CD4-positive, alpha-beta T cell treated with Interleukin-4 for 4 hours (primary cell): Measurements from ENCODE around the gene UNC5B.

Source experiments
- DNase-seq: peaks from one replicate; pipeline ENCODE4 v3.0.0-alpha.2; 2020

Gene UNC5B

DNA sequence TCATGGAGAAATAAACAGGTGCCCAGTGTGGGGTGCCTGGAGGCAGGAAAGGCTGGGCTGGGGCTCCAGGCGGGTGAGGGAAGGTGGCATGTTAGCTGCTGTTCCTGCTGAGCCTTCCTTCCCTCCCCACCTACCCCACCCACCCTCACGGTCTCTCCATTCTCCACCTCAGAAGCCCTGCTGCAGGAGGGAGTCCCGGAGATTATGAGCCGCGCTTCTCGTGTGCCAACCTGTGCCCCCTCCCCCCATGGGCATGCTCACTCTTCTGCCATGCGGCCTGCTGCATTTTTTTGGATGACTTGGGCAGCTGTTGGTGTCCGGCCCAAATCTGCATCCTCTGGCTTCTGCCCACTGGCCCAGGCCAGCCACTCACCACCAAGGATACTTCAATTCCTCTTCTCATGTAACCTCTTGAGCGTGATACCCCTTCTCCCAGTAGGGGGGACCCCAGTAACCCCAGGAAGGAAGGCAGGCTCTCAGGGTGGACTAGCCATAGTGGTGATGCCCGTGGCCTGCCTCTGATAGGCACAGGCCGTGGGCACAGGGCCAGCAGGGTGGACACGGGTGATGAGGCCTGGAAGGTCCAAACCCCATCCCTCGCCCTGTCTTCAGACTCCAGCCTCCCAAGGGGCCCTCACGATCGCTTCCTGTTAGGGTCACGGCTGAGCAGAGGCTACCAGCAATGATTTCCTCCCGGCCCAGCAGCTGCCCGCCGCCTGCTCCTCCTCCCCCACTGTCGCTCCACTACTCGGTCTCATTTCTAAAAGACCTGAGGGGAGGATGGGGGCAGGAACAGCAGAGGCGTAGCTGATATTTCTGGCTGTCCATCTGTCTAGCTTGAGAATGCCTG, 27.8 kb downstream of the UNC5B start:
- DNase-seq: no peak

DNA sequence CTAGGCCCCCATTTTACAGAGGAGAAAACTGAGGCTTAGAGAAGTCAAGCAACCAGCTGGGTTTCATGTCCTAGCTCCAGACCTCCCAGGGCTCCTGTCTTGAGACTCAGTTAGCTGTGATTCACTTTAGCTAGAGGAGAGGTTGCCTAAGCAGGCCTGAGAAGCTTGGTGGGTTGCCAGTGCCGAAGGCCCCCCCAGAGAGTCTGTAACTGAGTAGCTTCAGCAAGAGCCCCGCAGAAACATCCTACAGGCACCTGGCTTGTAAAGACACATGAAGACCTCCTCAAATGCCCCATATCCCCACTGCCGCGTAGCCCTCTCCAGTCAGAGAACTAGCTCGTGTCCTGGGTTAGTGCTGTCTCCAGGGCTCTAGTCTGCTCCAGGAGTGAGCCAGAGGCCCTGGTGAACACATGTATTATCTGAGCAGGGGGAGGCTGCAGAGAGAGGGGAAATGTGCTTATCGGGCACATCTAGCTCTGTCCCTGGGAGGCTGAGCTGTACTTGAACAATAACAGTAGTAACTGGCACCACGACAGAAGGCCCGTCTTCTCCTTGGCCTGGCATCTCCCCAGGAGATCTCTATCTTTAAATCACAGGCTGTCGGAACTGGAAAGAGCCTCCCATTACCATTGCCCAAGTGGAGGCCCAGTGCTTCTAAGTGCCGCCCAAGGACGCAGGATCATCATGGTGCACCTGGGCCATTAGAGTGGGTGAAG, 28.9 kb downstream of the UNC5B start:
- DNase-seq: no peak

DNA sequence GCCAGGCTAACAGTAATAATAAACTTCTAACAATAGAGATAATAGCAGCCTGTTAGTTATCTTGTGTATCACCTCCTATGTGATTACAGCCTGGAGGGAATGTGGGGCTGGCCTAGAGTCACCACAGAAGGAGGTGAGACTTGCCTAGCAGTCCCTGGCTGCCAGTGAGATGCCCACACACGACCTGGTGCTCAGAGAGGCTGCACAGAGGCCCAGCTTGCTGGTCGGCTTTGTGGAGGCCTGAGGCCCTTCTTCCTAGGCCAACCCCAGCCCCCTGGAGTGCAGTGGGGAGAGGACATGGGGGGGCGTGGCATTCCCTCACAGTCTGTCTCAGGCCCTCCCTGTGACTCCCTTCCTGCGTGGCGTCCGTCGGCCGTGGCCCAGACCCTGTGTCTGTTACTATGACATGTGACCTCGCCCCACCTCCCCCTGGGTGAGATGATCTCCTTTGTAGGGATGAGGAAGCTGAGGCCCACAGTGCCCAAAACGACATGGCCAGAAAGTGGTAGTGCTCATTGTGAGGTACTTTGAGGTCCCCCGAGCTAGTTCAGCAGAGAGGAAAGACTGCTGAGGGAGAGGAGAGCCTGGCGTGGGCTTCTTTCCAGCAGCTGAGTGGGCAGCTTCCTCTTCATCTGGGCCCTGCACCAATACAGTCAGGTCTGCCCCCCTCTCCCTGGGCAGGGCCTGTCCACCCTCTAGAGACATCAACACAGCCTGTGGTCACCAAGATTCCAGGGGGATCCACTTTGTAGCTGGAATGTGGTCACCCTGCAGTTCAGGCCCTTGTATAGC, 29.7 kb downstream of the UNC5B start:
- DNase-seq: no peak

DNA sequence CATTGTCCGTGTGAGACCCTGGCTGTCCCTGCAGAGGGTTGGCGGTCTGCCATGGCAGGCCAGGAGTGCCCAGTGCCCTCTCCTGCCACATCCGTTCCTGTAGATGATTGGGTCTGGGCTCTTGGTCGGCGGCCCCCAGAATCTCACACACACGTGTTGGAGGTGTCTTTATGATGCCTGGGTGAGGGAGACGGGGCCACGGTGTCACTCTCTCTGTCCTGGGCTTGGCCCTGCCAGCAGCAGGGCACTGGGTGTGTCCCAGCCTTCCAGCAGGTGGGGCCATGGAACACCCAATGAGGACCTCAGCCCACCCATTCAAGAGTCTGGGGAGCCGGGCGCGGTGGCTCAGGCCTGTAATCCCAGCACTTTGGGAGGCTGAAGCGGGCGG, 30.2 kb downstream of the UNC5B start:
- DNase-seq: no peak

DNA sequence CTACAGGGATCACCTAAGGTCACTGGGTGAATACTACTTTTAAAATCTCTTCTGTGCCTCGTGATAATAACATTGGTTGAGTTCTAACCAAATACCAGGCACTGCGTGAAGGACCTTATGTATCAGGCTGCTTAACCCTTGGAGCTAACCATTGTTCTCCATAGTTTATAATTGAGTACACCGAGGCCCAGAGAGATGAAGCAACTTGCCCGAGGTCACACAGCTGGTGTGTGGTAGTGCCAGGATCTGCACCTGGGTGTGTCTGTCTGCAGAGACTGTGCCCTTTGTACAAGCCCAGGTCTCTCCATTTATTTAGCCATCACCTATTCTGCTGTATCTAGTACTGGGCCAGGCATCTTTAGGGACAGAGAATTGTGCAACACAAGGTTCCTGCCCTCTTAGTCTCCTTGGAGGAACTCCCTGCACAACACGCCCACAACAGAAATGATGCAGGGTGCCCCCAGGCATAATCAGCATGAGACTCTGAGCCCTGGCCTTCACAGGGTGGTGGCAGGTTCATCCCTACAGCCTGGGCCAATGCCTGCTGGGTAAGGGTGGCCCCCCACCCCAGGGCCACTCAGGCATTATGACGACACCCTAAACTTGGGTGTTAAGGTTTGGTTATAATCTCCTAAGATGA, 31.5 kb downstream of the UNC5B start:
- DNase-seq: no peak

DNA sequence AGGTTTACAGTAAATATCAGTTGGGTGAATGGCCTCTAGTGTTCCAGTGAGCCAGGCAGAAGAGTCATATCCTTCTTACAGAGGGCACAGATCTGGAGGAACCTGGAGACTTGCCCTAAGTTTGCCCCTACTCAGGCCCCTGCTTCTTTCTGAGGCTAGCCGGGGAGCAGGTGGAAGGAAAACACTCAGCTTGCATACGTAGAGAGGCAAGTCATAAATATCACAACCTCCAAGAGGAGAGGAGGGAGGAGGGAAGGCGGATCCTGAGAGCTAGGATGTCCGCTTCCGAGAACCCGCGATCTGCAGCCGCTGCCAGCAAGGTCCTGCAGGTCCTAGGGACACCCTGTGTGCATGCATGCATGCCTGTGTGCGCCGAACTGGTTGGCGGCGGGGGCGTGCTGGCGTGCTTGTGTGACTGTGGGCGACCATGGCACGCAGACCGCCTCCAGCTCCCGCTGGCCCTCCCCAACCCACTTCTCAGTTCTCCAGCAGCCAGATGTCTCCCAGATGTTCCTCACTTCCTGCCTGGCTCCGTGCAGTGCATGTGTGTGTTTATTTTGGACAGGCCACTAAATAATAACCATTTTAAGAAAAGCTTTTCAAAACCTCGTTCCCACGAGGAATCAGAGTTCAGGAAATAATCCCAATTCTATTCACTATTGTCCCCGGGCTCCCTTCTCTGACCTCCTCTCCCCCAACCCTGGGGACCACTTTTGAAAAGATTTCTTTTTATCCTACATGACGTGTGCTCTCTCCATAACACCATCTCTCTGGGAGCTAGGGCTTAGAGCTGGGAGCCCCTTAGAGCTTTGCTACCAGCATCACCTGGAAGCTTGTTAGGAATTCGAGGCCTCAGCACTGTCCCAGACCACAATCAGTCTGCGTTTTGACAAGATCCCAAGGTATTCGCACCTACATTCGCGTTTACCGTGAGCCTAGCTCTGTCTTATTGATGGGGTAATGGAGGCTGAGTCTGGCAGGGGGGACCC, 32.4 kb downstream of the UNC5B start:
- DNase-seq: no peak

DNA sequence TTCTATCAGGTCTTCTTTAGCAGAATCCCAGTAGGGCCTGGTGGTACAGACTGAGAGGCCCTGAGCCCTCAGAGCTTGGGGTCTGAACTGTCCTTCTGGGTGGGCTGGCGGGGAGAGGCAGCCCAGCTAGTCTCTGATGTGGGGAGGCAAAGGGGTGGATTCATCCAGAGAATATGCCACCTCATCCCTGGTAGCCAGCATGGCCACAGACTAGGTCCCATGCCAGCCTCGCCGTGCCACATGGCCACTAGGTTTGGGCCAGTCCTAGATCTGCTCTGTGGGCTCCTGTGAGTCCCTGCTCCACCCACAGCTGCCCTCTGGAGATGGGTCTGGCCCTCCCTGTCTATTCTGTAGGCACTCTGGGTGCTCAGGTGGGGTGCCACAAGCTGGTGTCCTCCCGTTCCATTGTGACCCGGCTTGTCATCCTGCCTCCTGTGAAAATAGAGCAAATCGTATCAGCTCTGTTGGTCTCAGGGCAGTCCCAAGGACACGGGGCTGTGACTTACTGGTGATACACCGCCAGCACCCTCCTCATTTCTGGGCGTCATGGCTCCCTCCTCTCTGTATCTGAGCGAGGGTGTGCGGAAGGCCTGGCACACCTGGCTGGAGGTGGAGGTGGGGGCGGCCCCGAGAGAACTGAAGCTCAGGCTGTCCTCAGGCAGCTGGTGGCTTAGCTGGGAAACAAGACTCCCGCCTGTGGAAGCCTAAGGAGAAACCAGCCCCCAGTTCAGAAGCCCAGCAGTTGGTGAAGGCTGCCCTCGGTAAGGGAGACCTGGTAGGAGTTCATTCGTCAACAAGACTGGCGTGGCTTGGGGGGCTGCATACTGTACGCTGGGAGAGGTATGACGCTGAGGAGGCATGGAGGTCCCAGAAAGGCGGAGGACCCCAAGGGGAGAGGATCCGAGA, 33.3 kb downstream of the UNC5B start:
- DNase-seq: no peak

DNA sequence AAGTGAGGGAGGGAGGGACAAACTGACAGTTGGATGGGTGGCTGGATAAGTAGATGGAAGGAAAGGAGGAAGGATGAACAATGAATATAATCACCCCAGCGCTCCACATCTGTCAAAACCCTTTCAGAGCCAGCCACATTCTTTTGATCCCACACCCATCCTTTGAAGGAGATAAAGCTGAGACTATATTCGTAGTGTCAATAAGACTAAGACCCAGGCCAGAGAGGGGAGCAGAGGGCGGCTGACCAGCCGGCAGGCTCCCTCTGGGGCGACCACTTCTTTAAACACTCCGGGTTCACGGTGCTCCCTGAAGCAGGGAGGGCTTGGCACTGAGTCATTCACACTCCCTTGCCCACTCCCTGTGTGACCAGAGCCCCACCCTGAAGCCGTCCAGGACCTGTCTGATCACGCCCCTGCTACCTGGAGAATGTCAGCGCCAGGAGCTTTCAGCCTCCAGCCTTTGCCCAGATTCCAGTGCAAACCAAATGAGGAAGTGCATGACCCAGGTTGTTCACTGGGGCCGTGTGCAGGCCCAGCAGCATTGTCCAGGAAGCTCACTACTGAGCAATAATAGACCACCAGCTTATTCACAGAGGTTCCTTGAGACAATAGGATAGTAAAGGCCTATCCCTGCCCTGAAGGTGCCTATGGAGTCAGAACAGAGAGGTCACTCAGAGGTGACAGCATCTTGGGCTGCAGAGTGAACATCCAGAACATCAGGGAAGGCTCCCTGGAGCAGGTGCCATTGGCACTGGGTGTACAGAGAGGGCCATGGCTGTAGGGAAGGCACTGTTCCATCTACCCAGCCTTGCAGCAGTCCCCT, 34.4 kb downstream of the UNC5B start:
- no peak for DNase-seq

DNA sequence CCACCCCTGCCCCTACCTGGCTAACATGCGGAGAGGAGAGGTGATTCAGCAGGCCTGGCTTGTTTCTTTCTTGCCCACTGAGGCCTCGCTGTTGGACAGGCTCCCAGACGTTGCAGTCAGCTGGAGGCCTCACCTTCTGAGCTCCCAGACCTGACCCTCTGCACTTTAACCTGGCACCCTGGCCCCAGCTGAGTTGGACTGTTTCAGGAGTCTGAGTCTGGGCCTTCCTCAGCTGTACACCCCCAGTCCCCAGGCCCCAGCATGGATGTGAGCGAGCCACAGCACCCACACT, 35.0 kb downstream of the UNC5B start:
- DNase-seq: no peak

DNA sequence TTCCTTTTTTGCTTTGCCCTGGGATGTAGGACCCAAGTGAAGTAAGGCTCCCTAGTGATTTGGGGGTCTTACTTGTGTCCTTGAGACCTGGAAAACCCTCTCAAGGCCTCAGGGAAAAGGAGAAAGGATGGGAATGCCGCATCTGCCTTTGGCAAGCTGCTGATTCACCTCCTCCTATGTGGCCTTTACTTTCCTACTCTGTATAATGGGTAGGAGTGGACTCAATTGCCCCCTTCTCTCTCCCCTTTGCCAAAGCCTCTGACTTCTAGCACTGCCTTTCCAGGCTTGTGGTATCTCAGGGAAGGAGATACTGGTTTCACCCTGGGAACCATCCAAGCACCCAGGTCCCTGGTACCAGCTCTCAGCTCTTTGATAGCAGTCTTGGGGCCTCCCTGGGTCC, 35.4 kb downstream of the UNC5B start:
- no peak for DNase-seq

DNA sequence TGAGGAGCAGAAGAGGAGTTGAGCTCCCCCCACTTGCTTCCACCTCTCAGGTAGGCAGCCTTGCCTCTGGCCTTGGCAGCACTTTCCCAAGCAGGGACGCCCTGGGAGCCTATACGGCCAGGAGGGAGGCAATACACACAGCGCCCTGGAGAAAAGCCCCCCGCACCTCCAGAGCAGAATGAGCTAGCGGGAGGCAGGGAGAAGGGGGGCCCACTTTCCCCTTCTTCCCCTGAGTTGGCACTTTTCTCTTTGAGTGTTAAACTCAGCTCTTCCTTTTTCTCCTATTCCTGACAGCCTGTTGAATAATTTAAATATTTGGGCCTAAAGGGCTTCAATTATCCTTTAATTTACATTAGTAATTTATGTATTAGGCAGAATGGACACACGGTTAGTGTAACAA, 35.8 kb downstream of the UNC5B start:
- DNase-seq: no peak

DNA sequence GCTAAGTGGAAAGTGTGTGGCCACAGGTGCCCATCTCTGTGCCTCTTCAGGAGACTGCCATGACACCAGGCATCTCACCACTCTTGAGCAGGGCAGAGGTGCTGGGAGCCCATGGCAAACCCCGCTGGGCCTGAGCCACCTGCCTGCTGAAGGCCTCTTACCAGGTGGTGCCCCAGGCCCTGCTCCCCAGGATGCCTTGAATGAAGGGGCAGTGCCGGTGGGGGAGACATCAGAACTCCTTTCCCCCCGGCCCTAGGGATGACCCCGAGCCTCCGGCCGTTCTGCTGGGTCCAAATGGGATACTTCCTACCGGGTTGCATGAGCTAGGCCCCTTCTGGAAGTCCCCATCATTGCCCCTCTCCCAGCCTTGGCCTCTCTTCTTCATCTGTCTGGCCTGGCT, 37.6 kb downstream of the UNC5B start:
- no peak for DNase-seq

DNA sequence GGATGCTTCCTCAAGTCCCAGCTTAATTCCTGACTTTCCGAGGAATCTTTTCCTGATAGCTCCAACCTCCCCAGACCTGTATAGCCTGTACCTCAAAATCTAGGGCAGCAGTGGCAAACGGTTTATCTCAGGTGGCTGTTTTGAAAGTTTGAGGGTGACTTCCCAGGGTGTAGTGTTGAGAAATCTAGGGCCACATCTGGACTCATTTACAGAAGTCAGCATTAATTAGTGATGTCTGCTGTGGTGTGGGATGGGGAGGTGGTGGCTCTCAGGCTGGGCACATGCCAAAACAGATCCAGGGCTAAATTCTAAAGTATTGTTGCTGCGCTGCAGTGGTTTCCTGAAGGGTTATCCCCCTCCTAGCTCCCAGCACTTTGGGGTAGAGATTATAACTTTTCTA, 38.0 kb downstream of the UNC5B start:
- no peak for DNase-seq

DNA sequence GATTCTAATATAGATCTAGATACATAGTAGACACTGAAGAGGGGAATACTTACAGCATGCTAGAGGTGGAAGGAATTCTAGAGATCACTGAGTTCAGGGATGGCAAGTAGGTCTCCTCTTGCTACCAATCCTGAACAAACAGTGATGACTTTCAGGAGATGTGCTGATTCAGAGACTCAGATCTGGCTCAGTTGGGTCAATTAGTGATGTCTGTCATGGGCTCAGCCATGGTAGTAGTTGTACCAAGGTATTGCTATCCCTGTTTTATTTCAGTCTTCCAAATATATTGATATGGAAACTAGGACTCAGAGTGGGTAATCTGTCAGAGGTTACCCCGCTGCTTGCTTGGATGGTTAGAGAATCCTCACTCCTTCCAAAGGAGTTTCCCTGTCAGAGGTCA, 38.5 kb downstream of the UNC5B start:
- DNase-seq: no peak

DNA sequence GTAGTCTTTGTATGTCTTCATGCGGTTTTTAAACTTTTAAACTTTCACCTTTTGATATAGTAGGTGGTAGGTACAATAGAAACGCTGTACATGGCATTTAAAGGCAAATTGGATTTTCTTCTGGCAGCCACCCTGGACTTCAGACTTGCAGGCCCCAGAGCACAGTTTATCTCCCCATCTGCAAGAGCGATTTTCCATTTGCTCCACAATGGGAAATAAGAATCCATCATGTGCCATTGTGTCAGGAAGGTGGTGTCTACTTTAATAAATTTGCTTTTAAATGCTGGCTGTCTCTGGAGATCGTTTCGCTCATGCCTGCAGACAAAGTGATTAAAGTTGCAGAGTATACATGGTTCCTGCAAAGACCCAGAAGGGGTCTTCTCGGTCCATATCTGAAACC, 38.9 kb downstream of the UNC5B start:
- DNase-seq: no peak

DNA sequence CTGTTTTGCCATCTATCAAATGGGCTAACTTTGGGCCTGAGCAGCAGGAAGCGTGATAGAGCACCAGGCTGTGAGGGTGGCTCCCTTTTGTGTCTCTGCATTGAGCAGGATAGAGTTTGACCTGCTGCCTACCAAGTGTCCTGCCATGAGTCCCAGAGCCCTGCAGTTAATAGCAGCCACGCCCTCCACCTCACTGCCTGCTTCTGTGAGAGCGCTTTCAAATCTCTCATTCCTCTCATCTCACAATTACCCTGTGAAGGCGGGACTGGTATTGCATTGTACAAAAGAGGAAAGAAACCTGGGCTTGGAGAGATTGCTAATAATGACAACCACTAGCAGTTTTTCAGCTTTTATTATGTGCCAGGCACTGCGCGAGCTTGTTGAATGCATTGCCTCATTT, 39.9 kb downstream of the UNC5B start:
- no peak for DNase-seq

DNA sequence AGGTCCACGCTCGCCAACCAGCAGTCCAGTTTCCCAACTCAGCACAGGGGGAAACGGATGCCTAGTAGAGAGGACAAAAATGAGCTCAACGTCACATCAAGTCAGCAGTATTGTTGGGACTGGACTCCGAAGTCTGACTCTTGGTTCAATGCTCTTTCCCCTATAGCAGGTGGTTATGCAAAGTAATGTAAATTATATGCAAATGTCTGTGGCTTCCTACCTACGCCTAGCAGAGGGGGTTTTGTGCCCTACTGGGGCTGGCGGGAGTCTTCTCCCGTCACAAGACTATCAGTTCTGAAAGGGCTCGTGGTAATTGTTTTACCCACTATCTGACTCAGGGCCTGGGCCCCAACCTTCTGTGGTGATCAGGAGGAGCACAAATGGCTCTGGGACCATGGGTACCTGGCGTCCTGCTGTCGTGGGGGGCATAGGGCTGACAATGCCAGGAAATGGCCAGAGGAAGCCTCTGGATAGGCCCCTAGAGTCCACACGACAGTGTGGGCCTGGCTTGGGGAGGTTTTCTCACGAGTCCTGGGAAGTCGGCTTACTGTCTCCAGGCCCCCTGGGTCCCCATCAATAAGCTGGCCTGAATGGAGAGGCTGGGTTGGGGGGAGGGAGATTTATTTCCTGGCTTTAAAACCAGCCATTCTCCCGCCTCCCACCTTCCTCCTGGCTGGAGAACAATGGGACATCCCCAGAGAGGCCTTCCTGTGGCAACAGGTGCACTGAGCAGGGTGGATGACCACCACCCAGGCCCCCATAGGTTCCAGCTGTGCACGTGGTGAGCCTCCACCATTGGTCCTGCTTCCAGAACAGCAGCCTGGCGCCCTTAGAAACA, 41.8 kb downstream of the UNC5B start:
- DNase-seq: no peak

DNA sequence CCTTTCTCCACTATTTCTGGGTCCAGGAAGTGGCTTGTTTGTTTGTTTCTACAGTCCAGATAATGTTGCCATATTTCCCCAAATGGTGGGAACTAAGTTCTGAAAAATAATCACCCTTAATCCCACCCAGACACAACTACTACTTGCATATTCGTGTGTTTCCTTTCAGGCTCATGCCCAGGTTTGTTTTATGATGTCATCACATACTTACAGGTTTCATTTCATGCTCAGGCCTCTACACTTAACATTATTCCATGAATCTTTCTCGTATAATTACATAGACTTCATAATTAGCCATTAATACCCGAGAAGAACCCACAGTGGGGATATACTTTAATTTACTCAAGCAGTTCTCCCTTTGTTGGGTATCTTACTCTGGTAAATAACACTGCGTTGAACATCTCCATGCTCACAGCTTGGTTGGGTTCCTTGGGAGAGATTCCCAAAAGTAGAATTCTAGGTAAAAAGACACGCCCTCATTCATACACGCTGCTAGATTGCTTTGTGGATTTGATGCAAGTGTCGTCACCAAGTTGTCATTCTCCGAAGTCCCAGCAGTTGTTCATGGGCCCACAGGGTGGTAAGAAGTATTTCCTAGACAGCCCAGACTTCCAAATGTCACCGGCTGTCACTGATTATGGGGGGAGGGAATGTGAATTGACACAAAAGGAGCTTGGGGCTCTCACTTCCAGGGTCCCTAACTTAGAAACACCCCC, 42.6 kb downstream of the UNC5B start:
- DNase-seq: no peak

DNA sequence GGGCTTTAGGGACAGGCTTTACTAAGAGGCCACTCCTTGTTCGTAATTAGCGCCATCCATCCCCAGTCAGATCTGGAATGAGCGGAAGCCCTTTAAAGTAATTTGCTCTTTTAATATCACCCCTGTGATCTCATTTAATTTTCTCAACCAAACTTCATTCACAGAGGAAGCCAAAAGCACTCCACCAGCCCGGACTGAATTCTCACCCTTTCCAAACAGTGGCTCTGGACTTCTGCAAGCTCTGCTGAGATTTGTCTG, 43.1 kb downstream of the UNC5B start:
- DNase-seq: no peak
